ENCODE data around the gene BDNF. TPM values are rescaled to one million over a fixed set of nuclear protein-coding genes. Genes with fewer than 3 reads are reported as not detected.

The BDNF gene
- total and polyA plus RNA-seq, 2 of the 8 experiments (the other 6 are each of a cell fraction or from before 2014, with no cell fraction given), result 2.4 to 5.4 TPM

DNA sequence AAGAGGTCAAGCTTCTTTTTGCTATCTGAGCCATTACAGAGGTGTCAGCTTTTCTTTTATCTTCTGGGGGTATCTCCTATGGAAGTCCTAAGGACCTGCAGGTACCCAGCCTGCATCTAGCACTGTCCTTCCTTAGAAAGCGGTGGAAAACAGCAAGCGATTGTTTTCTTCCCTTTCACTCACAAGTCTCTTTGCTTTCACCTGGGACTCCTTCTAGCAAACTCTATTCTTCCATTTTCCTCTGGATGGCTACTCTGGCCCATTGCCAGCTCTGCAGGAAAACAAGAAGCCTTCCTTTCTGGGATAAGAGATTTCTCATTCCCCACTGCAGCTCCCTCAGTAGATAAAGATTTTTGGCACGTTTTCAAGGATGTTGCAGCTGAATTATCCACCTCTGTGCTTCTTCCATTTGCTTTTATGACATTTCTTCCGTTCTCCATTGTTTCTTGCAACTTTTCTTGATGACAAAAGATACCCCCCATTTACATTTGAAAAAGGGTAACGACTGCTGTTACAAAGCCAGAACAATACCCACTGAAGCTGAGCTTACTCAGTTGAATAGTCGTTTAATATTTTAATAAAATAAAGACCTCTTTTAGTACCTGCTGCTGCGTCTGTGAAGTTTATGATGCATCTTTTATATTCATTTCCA, 40.2 kb upstream of the BDNF start (continued):
- TF ChIP-seq FOSL1 (IDR thresholded peaks at IDR 0.05; ENCODE audit: insufficient read depth, low read depth, low read length), result no peak
- no peak for TF ChIP-seq RBBP5 (IDR thresholded peaks at IDR 0.05; ENCODE audit: borderline replicate concordance, low read depth, low read length)
- TF ChIP-seq SIX5 (IDR thresholded peaks at IDR 0.05; ENCODE audit: low read depth, low read length), result no peak
- TF ChIP-seq RAD21 (IDR thresholded peaks at IDR 0.05 in 1 of 2, conservative IDR thresholded peaks at IDR 0.05 in 1 of 2; ENCODE audit: low read depth in 2 of 2, low read length in 2 of 2), result 0 out of 4 replicates have a peak, but pooled peaks of 1 of the 2 experiments have one; percentile 1
- no peak for TF ChIP-seq SUZ12 (IDR thresholded peaks at IDR 0.05; ENCODE audit: low read length)
- TF ChIP-seq, protein P1, sequence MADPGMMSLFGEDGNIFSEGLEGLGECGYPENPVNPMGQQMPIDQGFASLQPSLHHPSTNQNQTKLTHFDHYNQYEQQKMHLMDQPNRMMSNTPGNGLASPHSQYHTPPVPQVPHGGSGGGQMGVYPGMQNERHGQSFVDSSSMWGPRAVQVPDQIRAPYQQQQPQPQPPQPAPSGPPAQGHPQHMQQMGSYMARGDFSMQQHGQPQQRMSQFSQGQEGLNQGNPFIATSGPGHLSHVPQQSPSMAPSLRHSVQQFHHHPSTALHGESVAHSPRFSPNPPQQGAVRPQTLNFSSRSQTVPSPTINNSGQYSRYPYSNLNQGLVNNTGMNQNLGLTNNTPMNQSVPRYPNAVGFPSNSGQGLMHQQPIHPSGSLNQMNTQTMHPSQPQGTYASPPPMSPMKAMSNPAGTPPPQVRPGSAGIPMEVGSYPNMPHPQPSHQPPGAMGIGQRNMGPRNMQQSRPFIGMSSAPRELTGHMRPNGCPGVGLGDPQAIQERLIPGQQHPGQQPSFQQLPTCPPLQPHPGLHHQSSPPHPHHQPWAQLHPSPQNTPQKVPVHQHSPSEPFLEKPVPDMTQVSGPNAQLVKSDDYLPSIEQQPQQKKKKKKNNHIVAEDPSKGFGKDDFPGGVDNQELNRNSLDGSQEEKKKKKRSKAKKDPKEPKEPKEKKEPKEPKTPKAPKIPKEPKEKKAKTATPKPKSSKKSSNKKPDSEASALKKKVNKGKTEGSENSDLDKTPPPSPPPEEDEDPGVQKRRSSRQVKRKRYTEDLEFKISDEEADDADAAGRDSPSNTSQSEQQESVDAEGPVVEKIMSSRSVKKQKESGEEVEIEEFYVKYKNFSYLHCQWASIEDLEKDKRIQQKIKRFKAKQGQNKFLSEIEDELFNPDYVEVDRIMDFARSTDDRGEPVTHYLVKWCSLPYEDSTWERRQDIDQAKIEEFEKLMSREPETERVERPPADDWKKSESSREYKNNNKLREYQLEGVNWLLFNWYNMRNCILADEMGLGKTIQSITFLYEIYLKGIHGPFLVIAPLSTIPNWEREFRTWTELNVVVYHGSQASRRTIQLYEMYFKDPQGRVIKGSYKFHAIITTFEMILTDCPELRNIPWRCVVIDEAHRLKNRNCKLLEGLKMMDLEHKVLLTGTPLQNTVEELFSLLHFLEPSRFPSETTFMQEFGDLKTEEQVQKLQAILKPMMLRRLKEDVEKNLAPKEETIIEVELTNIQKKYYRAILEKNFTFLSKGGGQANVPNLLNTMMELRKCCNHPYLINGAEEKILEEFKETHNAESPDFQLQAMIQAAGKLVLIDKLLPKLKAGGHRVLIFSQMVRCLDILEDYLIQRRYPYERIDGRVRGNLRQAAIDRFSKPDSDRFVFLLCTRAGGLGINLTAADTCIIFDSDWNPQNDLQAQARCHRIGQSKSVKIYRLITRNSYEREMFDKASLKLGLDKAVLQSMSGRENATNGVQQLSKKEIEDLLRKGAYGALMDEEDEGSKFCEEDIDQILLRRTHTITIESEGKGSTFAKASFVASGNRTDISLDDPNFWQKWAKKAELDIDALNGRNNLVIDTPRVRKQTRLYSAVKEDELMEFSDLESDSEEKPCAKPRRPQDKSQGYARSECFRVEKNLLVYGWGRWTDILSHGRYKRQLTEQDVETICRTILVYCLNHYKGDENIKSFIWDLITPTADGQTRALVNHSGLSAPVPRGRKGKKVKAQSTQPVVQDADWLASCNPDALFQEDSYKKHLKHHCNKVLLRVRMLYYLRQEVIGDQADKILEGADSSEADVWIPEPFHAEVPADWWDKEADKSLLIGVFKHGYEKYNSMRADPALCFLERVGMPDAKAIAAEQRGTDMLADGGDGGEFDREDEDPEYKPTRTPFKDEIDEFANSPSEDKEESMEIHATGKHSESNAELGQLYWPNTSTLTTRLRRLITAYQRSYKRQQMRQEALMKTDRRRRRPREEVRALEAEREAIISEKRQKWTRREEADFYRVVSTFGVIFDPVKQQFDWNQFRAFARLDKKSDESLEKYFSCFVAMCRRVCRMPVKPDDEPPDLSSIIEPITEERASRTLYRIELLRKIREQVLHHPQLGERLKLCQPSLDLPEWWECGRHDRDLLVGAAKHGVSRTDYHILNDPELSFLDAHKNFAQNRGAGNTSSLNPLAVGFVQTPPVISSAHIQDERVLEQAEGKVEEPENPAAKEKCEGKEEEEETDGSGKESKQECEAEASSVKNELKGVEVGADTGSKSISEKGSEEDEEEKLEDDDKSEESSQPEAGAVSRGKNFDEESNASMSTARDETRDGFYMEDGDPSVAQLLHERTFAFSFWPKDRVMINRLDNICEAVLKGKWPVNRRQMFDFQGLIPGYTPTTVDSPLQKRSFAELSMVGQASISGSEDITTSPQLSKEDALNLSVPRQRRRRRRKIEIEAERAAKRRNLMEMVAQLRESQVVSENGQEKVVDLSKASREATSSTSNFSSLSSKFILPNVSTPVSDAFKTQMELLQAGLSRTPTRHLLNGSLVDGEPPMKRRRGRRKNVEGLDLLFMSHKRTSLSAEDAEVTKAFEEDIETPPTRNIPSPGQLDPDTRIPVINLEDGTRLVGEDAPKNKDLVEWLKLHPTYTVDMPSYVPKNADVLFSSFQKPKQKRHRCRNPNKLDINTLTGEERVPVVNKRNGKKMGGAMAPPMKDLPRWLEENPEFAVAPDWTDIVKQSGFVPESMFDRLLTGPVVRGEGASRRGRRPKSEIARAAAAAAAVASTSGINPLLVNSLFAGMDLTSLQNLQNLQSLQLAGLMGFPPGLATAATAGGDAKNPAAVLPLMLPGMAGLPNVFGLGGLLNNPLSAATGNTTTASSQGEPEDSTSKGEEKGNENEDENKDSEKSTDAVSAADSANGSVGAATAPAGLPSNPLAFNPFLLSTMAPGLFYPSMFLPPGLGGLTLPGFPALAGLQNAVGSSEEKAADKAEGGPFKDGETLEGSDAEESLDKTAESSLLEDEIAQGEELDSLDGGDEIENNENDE (IDR thresholded peaks at IDR 0.05; ENCODE audit: insufficient replicate concordance, low read length), result peak; percentile 88
